ENCODE results near the gene LRPAP1. TPM values are rescaled to one million over a fixed set of nuclear protein-coding genes. Genes with fewer than 3 reads are reported as not detected.
"Not testable (repeated sequence)": the region's sequence is repeated elsewhere in the genome, so short reads cannot be mapped to it uniquely, and the experiment has no call there.

LRPAP1 gene
- polyA plus RNA-seq, 3 donors: 34.9 to 176 (median 140) TPM

GRCh38 chr4:3564948-3565347, 32.7 kb upstream of the LRPAP1 start:
- H3K27ac ChIP-seq (ENCODE audit: low read depth, low read length): not testable (repeated sequence)
- 91 to 95% (median 95%) methylated on average over 31 of the region's 31 CpGs for WGBS, 3 donors

- WGBS, 3 donors: 86 to 92% (median 92%) methylated on average over 24 of the region's 24 CpGs
- no peak overlapping the region for H3K27ac ChIP-seq (ENCODE audit: low read depth, low read length)
Measured at GRCh38 chr4:3563403-3563802, 31.2 kb upstream of the LRPAP1 start.

- not testable (repeated sequence) for H3K27ac ChIP-seq (ENCODE audit: low read depth, low read length)
- WGBS, 3 donors: 43 to 87% (median 54%) methylated on average over 3 to 6 of the region's 8 CpGs
Measured at GRCh38 chr4:3562127-3562526, 29.9 kb upstream of the LRPAP1 start.

- H3K27ac ChIP-seq (ENCODE audit: low read depth, low read length): not testable (repeated sequence)
- WGBS, 3 donors: 74 to 90% (median 90%) methylated on average over 1 of the region's 1 CpG
Measured at GRCh38 chr4:3560465-3560864, 28.2 kb upstream of the LRPAP1 start.

- H3K27ac ChIP-seq (ENCODE audit: low read depth, low read length): not testable (repeated sequence)
- WGBS, 3 donors: 57 to 67% (median 64%) methylated on average over 9 to 12 of the region's 13 CpGs
Measured at GRCh38 chr4:3559381-3560290, 27.4 kb upstream of the LRPAP1 start.

GRCh38 chr4:3558514-3558836, 26.3 kb upstream of the LRPAP1 start:
- WGBS, 3 donors: 73 to 77% (median 75%) methylated on average over 7 of the region's 7 CpGs

GRCh38 chr4:3557676-3558513, 25.7 kb upstream of the LRPAP1 start:
- WGBS, 3 donors: 63 to 71% (median 66%) methylated on average over 15 to 17 of the region's 17 CpGs

More at GRCh38 chr4:3558514-3558836, 26.3 kb upstream of the LRPAP1 start:
- H3K27ac ChIP-seq (ENCODE audit: low read depth, low read length): not testable (repeated sequence)

GRCh38 chr4:3557088-3557492, 24.9 kb upstream of the LRPAP1 start:
- H3K27ac ChIP-seq (ENCODE audit: low read depth, low read length): not testable (repeated sequence)
- whole genome bisulfite sequencing, 3 donors: 39 to 77% (median 51%) methylated on average over 8 to 9 of the region's 9 CpGs

More at GRCh38 chr4:3557676-3558513, 25.7 kb upstream of the LRPAP1 start:
- H3K27ac ChIP-seq (ENCODE audit: low read depth, low read length): not testable (repeated sequence)

GRCh38 chr4:3556244-3556867, 24.1 kb upstream of the LRPAP1 start:
- H3K27ac ChIP-seq (ENCODE audit: low read depth, low read length): not testable (repeated sequence)
- 56 to 77% (median 58%) methylated on average over 16 to 17 of the region's 17 CpGs for WGBS, 3 donors

GRCh38 chr4:3555459-3556070, 23.3 kb upstream of the LRPAP1 start:
- WGBS, 3 donors: 76 to 85% (median 81%) methylated on average over 18 of the region's 18 CpGs
- H3K27ac ChIP-seq (ENCODE audit: low read depth, low read length): not testable (repeated sequence)

- H3K27ac ChIP-seq (ENCODE audit: low read depth, low read length): not testable (repeated sequence)
- 83 to 93% (median 88%) methylated on average over 4 to 6 of the region's 7 CpGs for WGBS, 3 donors
Measured at GRCh38 chr4:3551366-3551765, 19.1 kb upstream of the LRPAP1 start.

GRCh38 chr4:3550792-3551325, 18.6 kb upstream of the LRPAP1 start:
- WGBS, 3 donors: 86 to 96% (median 92%) methylated on average over 12 of the region's 12 CpGs
- H3K27ac ChIP-seq (ENCODE audit: low read depth, low read length): not testable (repeated sequence)

- 89 to 95% (median 92%) methylated on average over 6 of the region's 6 CpGs for WGBS, 3 donors
- not testable (repeated sequence) for H3K27ac ChIP-seq (ENCODE audit: low read depth, low read length)
Measured at GRCh38 chr4:3550041-3550440, 17.8 kb upstream of the LRPAP1 start.

GRCh38 chr4:3549694-3550001, 17.4 kb upstream of the LRPAP1 start:
- 67 to 85% (median 78%) methylated on average over 3 to 5 of the region's 6 CpGs for WGBS, 3 donors
- not testable (repeated sequence) for H3K27ac ChIP-seq (ENCODE audit: low read depth, low read length)

GRCh38 chr4:3548991-3549693, 16.9 kb upstream of the LRPAP1 start:
- WGBS, 3 donors: 82 to 88% (median 84%) methylated on average over 18 to 20 of the region's 21 CpGs
- H3K27ac ChIP-seq (ENCODE audit: low read depth, low read length): not testable (repeated sequence)

- 52 to 63% (median 57%) methylated on average over 4 of the region's 4 CpGs for WGBS, 3 donors
- H3K27ac ChIP-seq (ENCODE audit: low read depth, low read length): not testable (repeated sequence)
Measured at GRCh38 chr4:3546721-3547120, 14.5 kb upstream of the LRPAP1 start.

- not testable (repeated sequence) for H3K27ac ChIP-seq (ENCODE audit: low read depth, low read length)
- WGBS, 3 donors: 88 to 95% (median 88%) methylated on average over 8 of the region's 8 CpGs
Measured at GRCh38 chr4:3545351-3545750, 13.1 kb upstream of the LRPAP1 start.
